HG03520 (cell line): ENCODE data around the gene UNC119B.

ENCODE experiments used
- ATAC-seq: cut with Tn5 transposase; IDR thresholded peaks from one replicate; pipeline ENCODE4 v1.9.1; 2021; ENCODE audit warnings: mild to moderate bottlenecking, moderate library complexity; ENCODE audit not compliant: unreplicated experiment

Gene UNC119B

GRCh38 chr12:120761519-120761934 lies 51.3 kb downstream of the UNC119B start:
- no peak for ATAC-seq

GRCh38 chr12:120762086-120762485 lies 51.8 kb downstream of the UNC119B start:
- no peak for ATAC-seq

- ATAC-seq = no peak
Measured at GRCh38 chr12:120763250-120763649, 53.0 kb downstream of the UNC119B start.

DNA sequence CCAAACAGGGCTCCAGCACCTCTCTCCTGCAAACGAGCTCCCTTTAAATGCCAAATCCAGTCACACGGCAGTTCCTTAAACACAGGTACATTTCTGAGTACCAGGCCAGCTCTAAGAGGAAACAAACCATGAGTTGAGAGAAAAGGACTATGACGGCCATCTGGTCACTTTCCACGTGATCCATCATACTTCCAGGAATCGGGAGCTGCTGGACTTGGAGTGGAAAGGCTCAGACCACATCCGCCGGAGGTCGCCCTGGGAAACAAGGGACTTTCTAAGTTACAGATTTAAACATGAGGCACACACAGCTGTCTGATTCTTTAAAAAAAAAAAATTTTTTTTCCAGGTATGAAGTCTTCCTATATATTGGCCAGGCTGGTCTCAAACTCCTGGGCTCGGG lies 54.6 kb downstream of the UNC119B start:
- no peak for ATAC-seq

- no peak for ATAC-seq
Measured at GRCh38 chr12:120766566-120766965, 56.3 kb downstream of the UNC119B start.

DNA sequence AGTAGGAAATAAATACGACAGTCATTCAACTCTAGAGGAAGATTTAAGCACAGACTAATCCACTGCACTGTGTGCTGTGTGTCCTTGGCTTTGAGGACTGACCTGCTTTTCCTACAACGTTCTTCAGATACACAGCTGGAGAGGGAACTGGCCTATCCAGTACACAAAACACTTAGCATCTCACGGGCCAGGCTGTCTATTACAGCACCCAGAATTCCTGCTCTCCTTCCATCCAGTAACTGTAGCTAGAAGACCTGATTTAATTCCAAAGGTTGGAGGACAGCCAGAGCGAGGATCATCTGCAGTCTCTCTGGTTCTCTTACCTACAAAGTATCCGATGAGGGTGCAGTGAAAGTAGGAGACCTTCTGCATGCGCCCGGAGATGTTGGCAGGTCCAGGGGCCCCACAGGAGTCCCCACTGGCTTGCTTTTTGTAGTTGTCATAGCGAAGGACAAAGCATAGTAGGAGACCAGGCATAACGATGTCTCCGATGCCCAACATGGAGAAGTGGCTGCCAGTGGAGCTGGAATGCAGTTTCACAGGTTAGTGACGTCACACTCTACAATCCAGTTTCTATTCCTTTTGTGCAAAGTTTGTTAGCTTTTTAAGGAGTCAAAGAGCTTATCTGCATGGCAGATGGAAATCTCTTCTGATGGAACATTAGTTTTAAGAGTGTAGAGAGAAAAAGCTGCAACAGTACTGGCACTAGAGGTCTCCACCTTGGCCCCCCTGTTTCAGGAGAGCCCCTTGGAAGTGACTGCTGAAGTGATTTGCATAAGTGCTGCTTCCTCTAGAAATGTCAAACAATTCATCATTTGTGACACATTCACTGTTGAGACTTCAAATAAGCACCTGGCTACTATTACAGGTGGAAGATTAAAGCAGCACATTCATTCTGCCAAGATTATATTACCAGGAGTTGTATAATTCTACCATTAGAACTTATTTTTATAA lies 57.1 kb downstream of the UNC119B start:
- ATAC-seq = no peak

DNA sequence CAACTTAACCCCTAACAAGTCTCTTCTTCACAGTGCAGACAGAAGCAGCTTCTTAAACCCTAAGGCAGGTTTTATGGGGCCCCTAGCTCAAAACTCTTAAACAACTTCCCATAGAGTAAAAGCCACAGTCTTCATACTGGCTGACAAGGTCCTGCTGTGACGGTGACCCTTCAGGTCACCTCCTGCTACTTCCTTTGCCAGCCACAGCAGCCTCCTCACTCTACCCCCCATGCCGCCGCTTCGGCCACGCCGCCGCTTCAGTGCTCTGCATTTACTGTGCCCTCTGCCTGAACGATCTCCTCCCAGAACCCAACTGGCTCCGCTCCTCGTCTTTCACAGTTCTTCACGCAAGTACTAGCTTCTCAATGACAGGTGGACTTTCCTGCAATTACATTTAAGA lies 60.8 kb downstream of the UNC119B start:
- no peak for ATAC-seq
